Stimulated activated naive B cell treated with anti-CD40 and anti-IgM and Interleukin-4, amounts not matched to agents 10 μg/mL and 1 μg/mL and 100 μg/mL, for 72 hours (primary cell): ENCODE measurements around the gene LSM7.
"Not testable (repeated sequence)": the region's sequence is repeated elsewhere in the genome, so short reads cannot be mapped to it uniquely, and the experiment has no call there.

Source experiments
- ATAC-seq, 2 donors: fragments of 150-1000 bp; cut with Tn5 transposase; replicated peaks; 2 replicates each; pipeline ENCODE4 v1.10.0; 2021; ENCODE audit warnings: moderate library complexity in 1 of 2
- DNase-seq: peaks from one replicate; pipeline ENCODE4 v3.0.0; 2021
- H3K27ac Mint-ChIP-seq: one replicate; pipeline ENCODE4 v1.8.0; 2022; ENCODE audit warnings: mild to moderate bottlenecking, mixed read lengths
- H3K27me3 Mint-ChIP-seq, 2 donors: one replicate each; pipeline ENCODE4 v1.8.0; 2022; ENCODE audit warnings: mixed read lengths in 2 of 2
- H3K36me3 Mint-ChIP-seq, 2 donors: one replicate each; pipeline ENCODE4 v1.8.0; 2022; ENCODE audit warnings: mixed read lengths in 2 of 2, mild to moderate bottlenecking in 1 of 2
- H3K4me1 Mint-ChIP-seq, 2 donors: one replicate each; pipeline ENCODE4 v1.8.0; 2022; ENCODE audit warnings: mixed read lengths in 2 of 2, mild to moderate bottlenecking in 1 of 2
- H3K4me3 Mint-ChIP-seq, 2 donors: one replicate each; pipeline ENCODE4 v1.8.0; 2022; ENCODE audit warnings: mild to moderate bottlenecking in 2 of 2, mixed read lengths in 2 of 2, moderate library complexity in 1 of 2
- H3K9me3 Mint-ChIP-seq, 2 donors: one replicate each; pipeline ENCODE4 v1.8.0; 2022; ENCODE audit warnings: mixed read lengths in 2 of 2, mild to moderate bottlenecking in 1 of 2

Gene LSM7

GRCh38 chr19:2282062-2282861 lies 46.1 kb downstream of the LSM7 start, which contains the start of gene PEAK3:
PEAK3 (minus strand) TSS chr19:2282175; CDS start chr19:2280931, 1,244 bp downstream.
- Mint-ChIP-seq H3K9me3 (no peaks in the 10 kb centered on the region), H3K4me3 (peak within 1 kb of the TSS; percentile 80 to 82), H3K27ac (peak within 1 kb of the TSS; percentile 76), H3K36me3 (peaks cover 0 to 3% of the 10 kb centered on the region in 2 donors), H3K27me3 (no peaks in the 10 kb centered on the region), H3K4me1 (peaks cover 19 to 36% of the 10 kb centered on the region in 2 donors)
- ATAC-seq, result peak; percentile 71
- DNase-seq, result no peak

- not testable (repeated sequence) for H3K9me3 Mint-ChIP-seq, DNase-seq, H3K27me3 Mint-ChIP-seq, H3K36me3 Mint-ChIP-seq
- H3K4me1 Mint-ChIP-seq, result peaks cover 19 to 34% of the 10 kb centered on the region in 2 donors
- peak; percentile 14 to 24 for ATAC-seq
- H3K4me3 Mint-ChIP-seq, result peak overlapping the region; percentile 80 to 82
- H3K27ac Mint-ChIP-seq, result peak overlapping the region; percentile 76
These were observed 46.9 kb downstream of the LSM7 start for GRCh38 chr19:2281265-2282061.

- Mint-ChIP-seq H3K9me3 (no peaks in the 10 kb centered on the region), H3K36me3 (peaks cover 3 to 10% of the 10 kb centered on the region in 2 donors), H3K27ac (peak overlapping the region; percentile 47), H3K4me3 (no peak overlapping the region), H3K27me3 (no peaks in the 10 kb centered on the region), H3K4me1 (peaks cover 18 to 30% of the 10 kb centered on the region in 2 donors)
- no peak for ATAC-seq
- DNase-seq, result no peak
These were observed 47.6 kb downstream of the LSM7 start for GRCh38 chr19:2280633-2281264.

GRCh38 chr19:2278459-2279158 lies 49.8 kb downstream of the LSM7 start:
- no peak overlapping the region for H3K4me3 Mint-ChIP-seq
- H3K36me3 Mint-ChIP-seq, result peaks cover 17 to 24% of the 10 kb centered on the region in 2 donors
- DNase-seq (no peak), ATAC-seq (no peak)
- H3K4me1 Mint-ChIP-seq, result peaks cover 29 to 42% of the 10 kb centered on the region in 2 donors
- no peaks in the 10 kb centered on the region for H3K9me3 Mint-ChIP-seq
- no peak overlapping the region for H3K27ac Mint-ChIP-seq
- H3K27me3 Mint-ChIP-seq, result no peaks in the 10 kb centered on the region

GRCh38 chr19:2277138-2277537 lies 51.2 kb downstream of the LSM7 start:
- H3K27ac Mint-ChIP-seq, result peak overlapping the region; percentile 81
- DNase-seq (no peak), ATAC-seq (no peak)
- H3K27me3 Mint-ChIP-seq, result no peaks in the 10 kb centered on the region
- H3K4me3 Mint-ChIP-seq, result no peak overlapping the region
- H3K9me3 Mint-ChIP-seq, result no peaks in the 10 kb centered on the region
- H3K36me3 Mint-ChIP-seq, result peaks cover 27 to 38% of the 10 kb centered on the region in 2 donors
- H3K4me1 Mint-ChIP-seq, result peaks cover 32 to 46% of the 10 kb centered on the region in 2 donors

- H3K27me3 Mint-ChIP-seq, result no peaks in the 10 kb centered on the region
- H3K36me3 Mint-ChIP-seq, result peaks cover 31 to 42% of the 10 kb centered on the region in 2 donors
- ATAC-seq (no peak), DNase-seq (no peak)
- peak overlapping the region; percentile 20 for H3K27ac Mint-ChIP-seq
- H3K4me1 Mint-ChIP-seq, result peaks cover 31 to 46% of the 10 kb centered on the region in 2 donors
- H3K4me3 Mint-ChIP-seq, result no peak overlapping the region
- H3K9me3 Mint-ChIP-seq, result no peaks in the 10 kb centered on the region
These were observed 51.9 kb downstream of the LSM7 start for GRCh38 chr19:2276429-2276986.

GRCh38 chr19:2275588-2276428 lies 52.6 kb downstream of the LSM7 start:
- no peak for DNase-seq
- no peaks in the 10 kb centered on the region for H3K27me3 Mint-ChIP-seq
- no peak overlapping the region for H3K27ac Mint-ChIP-seq
- no peak for ATAC-seq
- peaks cover 37 to 47% of the 10 kb centered on the region in 2 donors for H3K36me3 Mint-ChIP-seq
- H3K9me3 Mint-ChIP-seq, result no peaks in the 10 kb centered on the region
- H3K4me3 Mint-ChIP-seq, result no peak overlapping the region
- H3K4me1 Mint-ChIP-seq, result peaks cover 32 to 53% of the 10 kb centered on the region in 2 donors

- Mint-ChIP-seq H3K4me3 (peak overlapping the region; percentile 6 to 35), H3K36me3 (peaks cover 41 to 52% of the 10 kb centered on the region in 2 donors), H3K27me3 (no peaks in the 10 kb centered on the region), H3K9me3 (no peaks in the 10 kb centered on the region), H3K4me1 (peaks cover 32 to 53% of the 10 kb centered on the region in 2 donors), H3K27ac (peak overlapping the region; percentile 84)
- no peak for ATAC-seq
- DNase-seq, result no peak
These were observed 53.4 kb downstream of the LSM7 start for GRCh38 chr19:2274931-2275535.

- Mint-ChIP-seq H3K4me3 (peak overlapping the region; percentile 82 to 85), H3K4me1 (peaks cover 32 to 53% of the 10 kb centered on the region in 2 donors), H3K27ac (peak overlapping the region; percentile 96), H3K9me3 (no peaks in the 10 kb centered on the region), H3K27me3 (no peaks in the 10 kb centered on the region), H3K36me3 (peaks cover 47 to 60% of the 10 kb centered on the region in 2 donors)
- ATAC-seq (no peak), DNase-seq (no peak)
These were observed 54.1 kb downstream of the LSM7 start for GRCh38 chr19:2274185-2274711.

- Mint-ChIP-seq H3K4me1 (peaks cover 30 to 53% of the 10 kb centered on the region in 2 donors), H3K27me3 (no peaks in the 10 kb centered on the region), H3K36me3 (peaks cover 48 to 60% of the 10 kb centered on the region in 2 donors), H3K4me3 (peak overlapping the region; percentile 82 to 85), H3K9me3 (no peaks in the 10 kb centered on the region), H3K27ac (peak overlapping the region; percentile 96)
- ATAC-seq (peak; percentile 49 to 58), DNase-seq (peak; percentile 75)
These were observed 54.8 kb downstream of the LSM7 start for GRCh38 chr19:2273356-2274184.
